ENCODE data around the gene NTHL1. TPM values are rescaled to one million over a fixed set of nuclear protein-coding genes. Genes with fewer than 3 reads are reported as not detected.
A peak's percentile ranks its signal among the peaks of the same experiment; 100 is the strongest.

Gene NTHL1
- total RNA-seq, 4 donors from 2014 or later = 7.1 to 18.1 (median 10.9) TPM

DNA sequence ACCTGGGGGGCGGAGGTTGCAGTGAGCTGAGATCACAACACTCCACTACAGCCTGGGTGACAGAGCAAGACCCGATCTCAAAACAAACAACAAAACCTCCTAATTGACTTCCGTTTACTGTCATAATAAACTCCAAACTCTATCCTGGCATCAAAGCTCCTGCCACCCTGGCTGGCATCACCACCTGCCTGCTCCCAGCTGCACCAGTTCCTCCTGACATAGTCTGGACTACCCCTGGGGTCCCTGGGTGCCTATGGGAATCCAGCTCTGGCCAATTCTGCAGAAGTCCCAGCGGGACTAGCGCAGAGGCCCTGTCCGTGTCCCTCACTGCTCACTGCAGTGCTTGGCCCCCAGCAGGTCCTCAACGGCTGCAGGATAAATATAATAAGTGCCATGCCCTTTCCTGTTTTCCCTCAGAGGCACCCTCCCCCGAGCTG lies 723 bp downstream of the NTHL1 start:
- DNase-seq (ENCODE audit: low spot score) (no peak), ATAC-seq (ENCODE audit: low FRiP score) (no peak)
- TF ChIP-seq, protein P1, sequence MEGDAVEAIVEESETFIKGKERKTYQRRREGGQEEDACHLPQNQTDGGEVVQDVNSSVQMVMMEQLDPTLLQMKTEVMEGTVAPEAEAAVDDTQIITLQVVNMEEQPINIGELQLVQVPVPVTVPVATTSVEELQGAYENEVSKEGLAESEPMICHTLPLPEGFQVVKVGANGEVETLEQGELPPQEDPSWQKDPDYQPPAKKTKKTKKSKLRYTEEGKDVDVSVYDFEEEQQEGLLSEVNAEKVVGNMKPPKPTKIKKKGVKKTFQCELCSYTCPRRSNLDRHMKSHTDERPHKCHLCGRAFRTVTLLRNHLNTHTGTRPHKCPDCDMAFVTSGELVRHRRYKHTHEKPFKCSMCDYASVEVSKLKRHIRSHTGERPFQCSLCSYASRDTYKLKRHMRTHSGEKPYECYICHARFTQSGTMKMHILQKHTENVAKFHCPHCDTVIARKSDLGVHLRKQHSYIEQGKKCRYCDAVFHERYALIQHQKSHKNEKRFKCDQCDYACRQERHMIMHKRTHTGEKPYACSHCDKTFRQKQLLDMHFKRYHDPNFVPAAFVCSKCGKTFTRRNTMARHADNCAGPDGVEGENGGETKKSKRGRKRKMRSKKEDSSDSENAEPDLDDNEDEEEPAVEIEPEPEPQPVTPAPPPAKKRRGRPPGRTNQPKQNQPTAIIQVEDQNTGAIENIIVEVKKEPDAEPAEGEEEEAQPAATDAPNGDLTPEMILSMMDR (IDR thresholded peaks at IDR 0.05) = no peak

DNA sequence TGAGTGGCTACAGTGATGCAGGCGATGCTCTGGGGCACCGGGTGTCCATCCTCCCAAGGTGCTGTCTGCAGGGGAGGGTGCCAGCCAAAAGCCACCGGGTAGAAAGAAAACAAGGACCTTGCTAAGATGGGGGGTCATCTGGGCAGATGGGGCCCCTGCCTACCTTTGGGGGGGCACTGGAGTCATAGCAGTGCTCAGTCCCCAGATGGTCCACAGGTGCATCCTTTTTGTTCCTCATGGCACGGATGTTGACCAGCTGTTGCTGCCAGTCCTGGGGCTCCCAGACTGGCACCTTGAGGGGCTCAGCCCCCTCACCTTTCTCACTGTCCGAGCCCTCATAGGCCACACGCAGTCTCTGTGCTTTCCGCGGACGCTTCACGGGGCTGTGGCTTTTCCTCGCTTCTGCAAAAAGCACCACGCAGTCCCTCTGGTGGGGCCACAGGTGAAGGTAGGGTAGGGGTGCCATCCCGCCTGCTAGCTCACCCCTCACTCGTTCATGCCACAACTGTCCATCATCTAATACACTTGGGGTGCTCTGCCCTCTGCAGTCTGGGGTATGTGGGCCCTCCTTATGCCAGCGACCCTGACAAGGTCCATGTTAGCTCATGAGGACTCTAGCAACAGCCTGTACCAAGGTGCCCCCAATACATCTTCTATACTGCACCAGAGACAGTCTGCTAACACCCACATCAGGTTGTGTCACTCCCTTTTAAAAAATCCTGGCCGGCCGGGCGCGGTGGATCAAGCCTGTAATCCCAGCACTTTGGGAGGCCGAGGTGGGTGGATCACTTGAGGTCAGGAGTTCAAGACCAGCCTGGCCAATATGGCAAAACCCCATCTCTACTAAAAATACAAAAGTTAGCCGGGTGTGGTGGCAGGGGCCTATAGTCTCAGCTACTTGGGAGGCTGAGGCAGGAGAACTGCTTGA lies 1.4 kb downstream of the NTHL1 start:
- no peak for ATAC-seq (ENCODE audit: low FRiP score)
- no peak for DNase-seq (ENCODE audit: low spot score)
- TF ChIP-seq, protein P1 (IDR thresholded peaks at IDR 0.05) = no peak

DNA sequence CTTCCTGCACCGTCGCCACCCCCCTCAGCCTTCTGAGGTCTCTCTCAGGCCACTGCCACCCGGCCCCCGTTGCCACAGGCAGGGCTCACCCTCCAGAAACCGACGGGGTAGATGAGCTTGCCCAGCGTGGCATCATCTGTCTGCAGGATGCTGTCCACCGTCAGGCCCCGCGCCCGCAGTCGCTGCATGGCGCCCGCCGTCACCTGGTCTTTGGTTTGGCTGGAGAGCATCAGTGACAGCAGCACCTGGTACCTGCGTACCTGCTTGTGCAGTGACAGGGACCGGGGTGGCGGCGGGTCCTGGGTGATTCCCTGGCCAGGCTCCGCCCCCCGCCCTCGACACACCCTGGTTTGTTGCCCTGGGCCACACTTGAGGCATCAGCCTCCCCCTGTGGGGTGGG lies 3.1 kb downstream of the NTHL1 start:
- TF ChIP-seq, protein P1 (IDR thresholded peaks at IDR 0.05) = no peak
- no peak for DNase-seq (ENCODE audit: low spot score)

DNA sequence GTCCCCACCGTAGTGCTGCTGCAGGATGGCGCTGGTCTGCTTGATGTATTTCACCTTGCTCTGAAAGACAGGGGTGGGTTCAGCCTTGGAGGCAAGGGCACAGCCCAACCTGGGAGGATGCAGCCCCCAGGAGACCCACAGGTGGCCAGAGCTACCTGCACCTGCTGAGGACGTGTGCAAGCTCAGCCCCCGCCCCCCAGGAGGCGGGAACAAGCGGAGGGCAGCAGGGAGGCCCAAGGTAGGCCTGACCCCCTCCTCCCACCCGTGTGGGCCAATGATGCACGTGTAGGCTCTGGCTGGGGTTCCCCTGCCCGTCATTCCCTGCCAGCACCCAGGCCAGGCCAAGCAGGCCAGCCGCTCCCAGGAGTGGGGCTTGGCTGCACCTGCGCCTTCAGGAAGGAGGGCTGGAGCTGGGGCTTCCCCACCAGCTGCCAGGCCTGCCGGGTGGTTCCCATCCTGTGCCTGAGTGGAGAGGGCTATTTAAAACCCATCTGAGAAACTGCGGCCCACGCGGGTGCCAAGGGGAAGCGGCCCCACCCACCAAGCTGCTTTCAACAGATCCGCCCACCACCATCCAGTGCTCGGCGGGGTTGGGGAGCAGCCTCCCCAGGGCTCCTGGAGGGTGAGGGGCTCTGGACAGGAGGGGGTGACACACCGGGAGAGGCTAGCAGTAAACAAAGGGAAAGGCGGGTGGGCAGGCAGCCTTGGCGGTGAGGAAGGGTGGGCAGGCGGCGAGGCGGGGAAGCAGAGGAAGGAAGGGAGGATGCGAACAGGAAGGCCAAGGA lies 3.8 kb downstream of the NTHL1 start:
- ATAC-seq (ENCODE audit: low FRiP score) = peak; percentile 7
- TF ChIP-seq, protein P1 (IDR thresholded peaks at IDR 0.05) = no peak
- no peak for DNase-seq (ENCODE audit: low spot score)

More for the DNA sequence above, 3.1 kb downstream of the NTHL1 start:
- ATAC-seq (ENCODE audit: low FRiP score) = no peak

DNA sequence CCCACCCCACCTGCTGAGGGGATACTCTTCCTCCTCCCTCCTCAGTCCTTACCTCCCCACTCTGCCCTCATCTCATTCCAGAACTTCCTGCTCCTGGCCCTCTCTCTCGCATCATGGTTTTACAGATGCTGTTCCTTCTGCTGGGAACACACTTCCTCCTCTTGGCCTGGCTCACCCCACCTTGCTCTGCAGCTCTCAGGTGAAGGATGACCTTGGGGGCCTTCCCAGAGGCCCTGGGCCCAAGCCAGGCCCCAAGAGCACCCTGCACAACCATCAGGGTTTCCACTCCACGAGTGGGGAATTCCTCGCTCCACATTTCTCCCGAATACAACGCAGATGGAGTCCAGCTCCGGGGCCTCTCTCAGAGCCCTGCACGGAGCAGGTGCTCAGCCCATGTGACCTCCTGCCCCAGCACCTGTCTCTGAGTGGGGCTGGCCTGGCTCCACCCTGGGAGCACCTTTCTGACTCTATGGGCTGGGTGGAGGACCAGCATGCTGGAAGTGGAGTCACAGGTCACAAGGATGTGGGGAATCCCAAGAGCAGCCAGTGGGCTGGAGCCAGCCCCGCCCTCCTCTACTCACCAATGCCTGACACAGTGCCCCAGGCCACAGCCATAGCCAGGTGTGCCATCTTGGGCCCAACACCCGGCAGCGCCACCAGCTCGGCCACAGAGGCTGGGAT lies 4.5 kb downstream of the NTHL1 start:
- TF ChIP-seq, protein P1 (IDR thresholded peaks at IDR 0.05) = no peak
- ATAC-seq (ENCODE audit: low FRiP score) (no peak), DNase-seq (ENCODE audit: low spot score) (no peak)

DNA sequence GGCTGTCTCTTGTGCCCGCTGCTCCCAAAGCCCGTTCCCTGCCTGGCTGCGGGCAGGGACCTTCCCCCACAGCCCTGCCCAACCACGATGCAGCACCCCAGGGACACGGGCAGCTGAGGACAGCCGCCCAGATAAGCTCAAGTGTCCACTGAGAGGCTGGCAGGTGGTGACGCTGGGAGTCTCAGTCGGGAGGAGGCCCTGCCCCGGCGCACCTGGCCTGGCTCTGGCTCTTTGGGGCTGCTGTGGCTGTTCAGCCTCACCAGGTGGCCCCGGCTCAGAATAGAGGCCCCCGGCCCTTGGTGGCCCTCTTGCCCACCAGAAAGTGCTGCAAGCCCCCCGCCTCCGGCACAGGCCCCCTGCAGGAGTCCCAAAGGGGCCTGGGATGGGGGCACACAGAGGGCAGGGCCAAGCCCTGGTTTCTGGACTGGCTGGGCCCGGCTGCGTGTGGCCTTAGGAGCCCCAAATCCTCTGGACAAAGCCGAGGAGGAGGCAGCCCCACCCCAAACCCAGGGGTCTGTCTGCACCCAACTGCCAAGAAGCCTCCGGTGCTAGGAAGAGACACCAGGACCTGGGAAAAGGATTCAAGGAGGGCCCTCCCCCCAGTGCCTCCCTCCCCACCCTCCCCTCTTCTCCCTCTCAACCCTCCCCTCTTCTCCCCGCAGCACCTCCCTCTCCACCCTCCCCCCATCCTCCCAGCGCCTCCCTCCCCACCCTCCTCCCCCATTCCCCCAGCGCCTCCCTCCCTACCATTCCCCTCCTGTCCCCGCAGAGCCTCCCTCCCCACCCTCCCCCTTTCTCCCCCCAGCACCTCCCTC lies 5.3 kb downstream of the NTHL1 start:
- ATAC-seq (ENCODE audit: low FRiP score) (no peak), DNase-seq (ENCODE audit: low spot score) (no peak)
- TF ChIP-seq, protein P1 (IDR thresholded peaks at IDR 0.05) = no peak

Data from omental fat pad (tissue), 4 donors.